H1 (cell line): ENCODE measurements around the gene CDH6. TPM values are rescaled to one million over a fixed set of nuclear protein-coding genes. Genes with fewer than 3 reads are reported as not detected.

Experiments used
- RAD21 ChIP-seq, 2 experiments: IDR thresholded peaks in 1 of 2; conservative IDR thresholded peaks in 1 of 2; 2 replicates each; pipeline ENCODE4 v1.6.1; 2011; ENCODE audit warnings: low read depth in 2 of 2, low read length in 2 of 2, improper control_type of control experiment in 1 of 2, inconsistent platforms in 1 of 2, mild to moderate bottlenecking in 1 of 2, moderate library complexity in 1 of 2
- RNF2 ChIP-seq: fragments of 200-900, 300-1000 bp; sonication (generic); IDR thresholded peaks from 2 replicates; pipeline ENCODE4 v1.7.1; 2016; ENCODE audit warnings: borderline replicate concordance, low read depth, mild to moderate bottlenecking, antibody characterized with exemption, low read length; ENCODE audit not compliant: poor library complexity, severe bottlenecking; ENCODE audit errors: missing control alignments
- SP2 ChIP-seq: IDR thresholded peaks from 2 replicates; pipeline ENCODE4 v1.6.1; 2012; ENCODE audit warnings: mild to moderate bottlenecking, low read length, inconsistent platforms
- polyA plus RNA-seq, 7 experiments: library from polyadenylated mRNA; depleted of rRNA in 3 of 7; stranded (reverse) in 5 of 7; unstranded in 2 of 7; fragments of >200 nt in 5 of 7; fragments of 200-250 nt in 2 of 7; gene quantifications; 1 replicate in 5 of 7; 2 replicates in 1 of 7; 4 replicates in 1 of 7; pipeline versions ENCODE4 v1.2.1 to v1.2.3, GENCODE V29; 2011 to 2013; ENCODE audit warnings: missing spikeins in 2 of 7, mixed read lengths in 2 of 7
- total RNA-seq: library from RNA; stranded (reverse); fragmentation: NEBNext Ultra II Directional; extraction: Animal tissue kit (Norgen Biotek cat#: 25700); gene quantifications from 2 replicates; pipeline ENCODE4 v1.2.1, GENCODE V29; 2021
- TF ChIP-seq, protein P1 (sequence below): IDR thresholded peaks from 2 replicates; pipeline ENCODE4 v1.6.1; 2011; ENCODE audit warnings: low read length, improper control_type of control experiment

CDH6 gene
- total and polyA plus RNA-seq, 2 of the 8 experiments (the other 6 are each of a cell fraction or from before 2014, with no cell fraction given), result 1.4 to 1.9 TPM

DNA sequence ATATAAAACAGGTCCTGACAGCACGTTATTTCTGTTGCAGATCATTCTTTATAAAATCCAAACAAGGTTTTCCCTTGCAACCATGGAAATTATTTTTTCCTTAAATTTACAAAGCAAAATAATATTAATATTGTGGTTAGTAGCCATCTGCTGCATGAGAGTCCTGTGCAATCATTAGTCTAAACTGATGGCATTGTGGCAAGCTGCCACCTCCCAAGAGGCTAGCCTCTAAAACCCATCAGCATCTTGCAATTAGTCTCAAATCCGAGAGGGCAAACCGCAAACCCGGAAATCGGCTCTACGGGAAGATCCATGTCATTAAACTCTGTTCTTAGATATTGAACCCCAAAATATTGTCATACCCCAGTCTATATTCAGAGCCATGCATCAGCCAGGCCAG, 11.3 kb upstream of the CDH6 start (continued):
- TF ChIP-seq RNF2 (no peak), RAD21 (IDR thresholded peaks at IDR 0.05 in 1 of 2, conservative IDR thresholded peaks at IDR 0.05 in 1 of 2; ENCODE audit: low read depth in 2 of 2, low read length in 2 of 2) (no peak), SP2 (no peak)
- TF ChIP-seq, protein P1, sequence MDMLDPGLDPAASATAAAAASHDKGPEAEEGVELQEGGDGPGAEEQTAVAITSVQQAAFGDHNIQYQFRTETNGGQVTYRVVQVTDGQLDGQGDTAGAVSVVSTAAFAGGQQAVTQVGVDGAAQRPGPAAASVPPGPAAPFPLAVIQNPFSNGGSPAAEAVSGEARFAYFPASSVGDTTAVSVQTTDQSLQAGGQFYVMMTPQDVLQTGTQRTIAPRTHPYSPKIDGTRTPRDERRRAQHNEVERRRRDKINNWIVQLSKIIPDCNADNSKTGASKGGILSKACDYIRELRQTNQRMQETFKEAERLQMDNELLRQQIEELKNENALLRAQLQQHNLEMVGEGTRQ, result no peak
